Measurements from ENCODE around the gene ENGASE.

The ENGASE gene

DNA sequence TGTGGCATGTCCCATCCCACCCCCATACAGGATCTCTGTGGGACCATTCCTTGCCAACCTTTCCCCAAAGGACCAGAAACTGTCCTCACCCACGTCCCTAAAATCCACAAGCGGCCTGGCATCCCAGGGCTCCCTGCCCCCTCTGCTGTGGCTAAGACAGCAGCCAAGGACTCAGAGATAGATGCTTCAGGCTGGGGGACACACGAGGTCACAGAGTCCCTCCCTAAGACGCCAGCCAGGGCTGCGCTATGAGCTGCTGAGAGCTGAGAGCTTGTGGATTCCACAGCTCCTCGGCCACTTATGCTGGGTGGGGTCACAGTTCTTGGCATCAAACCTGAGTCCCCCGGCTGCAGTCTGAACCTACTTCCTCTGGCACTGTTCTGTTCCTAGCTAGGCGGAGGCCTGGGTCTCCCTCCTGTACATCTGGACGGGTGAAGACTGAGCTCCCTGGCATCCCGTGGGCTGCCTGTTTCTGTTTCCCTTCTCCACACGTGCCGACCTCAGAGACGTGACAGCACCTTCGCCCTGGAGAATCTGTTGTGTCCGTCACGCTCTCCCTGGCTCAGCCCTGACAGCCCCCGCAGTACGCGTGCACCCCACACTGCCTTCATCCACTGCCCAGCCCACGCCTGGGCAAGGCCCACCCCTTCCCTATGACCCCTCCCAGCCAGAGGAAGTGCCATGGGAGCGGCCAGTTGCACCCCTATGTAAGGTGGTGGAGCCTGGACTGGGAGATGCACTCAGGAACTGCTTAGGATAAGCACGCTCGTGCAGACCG lies 61.2 kb downstream of the ENGASE start:
- no peak for DNase-seq (ENCODE audit: low read depth, low spot score)

All from brain pericyte (primary cell).